Sigmoid colon (tissue), 4 donors: ENCODE measurements around the gene DSCAML1.

ENCODE experiments used
- POLR2A ChIP-seq, 2 donors: fragments of 450-650 bp; IDR thresholded peaks; one replicate each; pipeline ENCODE4 v1.6.1; 2016; ENCODE audit warnings: antibody characterized with exemption in 2 of 2, mild to moderate bottlenecking in 2 of 2, moderate library complexity in 2 of 2
- POLR2AphosphoS5 ChIP-seq, 4 donors: sonication (generic); formaldehyde crosslinking; IDR thresholded peaks; one replicate each; pipeline ENCODE4 v1.6.1; 2017; ENCODE audit warnings: antibody characterized with exemption in 4 of 4
- TF ChIP-seq, protein P1 (sequence below), 4 experiments: fragments of 450-650 bp in 3 of 4; fragments of 200-600 bp in 1 of 4; IDR thresholded peaks; one replicate each; pipeline ENCODE4 v1.5.1; 2016 to 2019; ENCODE audit warnings: antibody characterized with exemption in 4 of 4, mild to moderate bottlenecking in 3 of 4, moderate library complexity in 2 of 4

DNA sequence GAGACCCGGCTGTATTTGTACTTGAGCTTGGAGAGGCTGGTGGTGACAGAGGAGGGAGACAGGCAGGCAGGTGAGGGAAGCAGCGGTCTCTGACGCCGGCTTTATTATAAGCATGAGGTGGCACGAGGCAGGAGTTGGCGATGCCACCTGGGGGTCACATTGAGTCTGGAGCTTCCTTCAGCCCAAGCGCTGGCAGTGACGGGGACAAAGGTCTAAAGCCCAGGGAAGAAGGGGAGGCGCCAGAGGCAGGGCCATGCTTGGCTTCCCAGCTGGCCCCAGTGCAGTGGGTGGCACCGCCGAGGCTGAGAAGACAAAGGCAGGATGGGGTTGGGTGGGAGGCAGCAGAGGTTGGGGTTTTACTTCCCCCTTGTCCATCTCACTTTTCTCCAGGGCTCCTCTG is 23.1 kb upstream of the DSCAML1 start:
- TF ChIP-seq POLR2AphosphoS5 (IDR thresholded peaks at IDR 0.05) (no peak), POLR2A (IDR thresholded peaks at IDR 0.05) (no peak)
- TF ChIP-seq, protein P1, sequence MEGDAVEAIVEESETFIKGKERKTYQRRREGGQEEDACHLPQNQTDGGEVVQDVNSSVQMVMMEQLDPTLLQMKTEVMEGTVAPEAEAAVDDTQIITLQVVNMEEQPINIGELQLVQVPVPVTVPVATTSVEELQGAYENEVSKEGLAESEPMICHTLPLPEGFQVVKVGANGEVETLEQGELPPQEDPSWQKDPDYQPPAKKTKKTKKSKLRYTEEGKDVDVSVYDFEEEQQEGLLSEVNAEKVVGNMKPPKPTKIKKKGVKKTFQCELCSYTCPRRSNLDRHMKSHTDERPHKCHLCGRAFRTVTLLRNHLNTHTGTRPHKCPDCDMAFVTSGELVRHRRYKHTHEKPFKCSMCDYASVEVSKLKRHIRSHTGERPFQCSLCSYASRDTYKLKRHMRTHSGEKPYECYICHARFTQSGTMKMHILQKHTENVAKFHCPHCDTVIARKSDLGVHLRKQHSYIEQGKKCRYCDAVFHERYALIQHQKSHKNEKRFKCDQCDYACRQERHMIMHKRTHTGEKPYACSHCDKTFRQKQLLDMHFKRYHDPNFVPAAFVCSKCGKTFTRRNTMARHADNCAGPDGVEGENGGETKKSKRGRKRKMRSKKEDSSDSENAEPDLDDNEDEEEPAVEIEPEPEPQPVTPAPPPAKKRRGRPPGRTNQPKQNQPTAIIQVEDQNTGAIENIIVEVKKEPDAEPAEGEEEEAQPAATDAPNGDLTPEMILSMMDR (IDR thresholded peaks at IDR 0.05) = no peak
